ENCODE results near the gene DNASE1L2.

GRCh38 chr16:2280461-2280860 lies 44.2 kb downstream of the DNASE1L2 start:
- TF ChIP-seq CTCF (tag by site-specific recombination; IDR thresholded peaks at IDR 0.05) (no peak), REST (tag by site-specific recombination; IDR thresholded peaks at IDR 0.05) (no peak), ZNF639 (tag by site-specific recombination; IDR thresholded peaks at IDR 0.05) (no peak), PBX3 (CRISPR knock-in tag; IDR thresholded peaks at IDR 0.05) (no peak), ZNF645 (tag by site-specific recombination; IDR thresholded peaks at IDR 0.05) (no peak), KLF17 (tag by site-specific recombination; IDR thresholded peaks at IDR 0.05) (no peak), ZBTB11 (tag by site-specific recombination; conservative IDR thresholded peaks at IDR 0.05; ENCODE audit: low read depth) (no peak)

All from HEK293 (cell line).